GM21381 (cell line): Measurements from ENCODE around the gene ARHGEF17.

Experiments
- ATAC-seq: cut with Tn5 transposase; IDR thresholded peaks from one replicate; pipeline ENCODE4 v1.9.1; 2021; ENCODE audit warnings: mild to moderate bottlenecking, moderate library complexity; ENCODE audit not compliant: unreplicated experiment

The ARHGEF17 gene

DNA sequence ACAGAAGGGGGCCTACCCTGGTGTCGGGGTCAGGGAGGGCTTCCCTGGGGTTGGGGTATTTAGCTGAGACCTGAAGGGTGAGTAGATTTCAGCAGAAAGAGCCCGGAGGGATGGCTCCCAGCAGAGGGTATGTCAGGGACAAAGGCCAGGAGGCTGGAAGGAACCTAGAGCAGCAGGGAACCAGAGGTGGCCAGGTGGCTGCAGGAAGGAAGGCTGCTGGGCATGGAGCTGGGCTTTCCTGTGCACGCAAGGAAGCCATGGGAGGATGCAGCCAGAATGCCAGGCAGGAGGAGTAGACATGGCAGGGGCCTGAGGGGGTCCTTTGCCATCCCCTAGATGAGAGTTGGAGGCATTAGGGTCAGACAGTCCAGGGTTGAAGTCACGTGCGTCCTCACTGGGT is 40.8 kb downstream of the ARHGEF17 start:
- ATAC-seq: no peak

DNA sequence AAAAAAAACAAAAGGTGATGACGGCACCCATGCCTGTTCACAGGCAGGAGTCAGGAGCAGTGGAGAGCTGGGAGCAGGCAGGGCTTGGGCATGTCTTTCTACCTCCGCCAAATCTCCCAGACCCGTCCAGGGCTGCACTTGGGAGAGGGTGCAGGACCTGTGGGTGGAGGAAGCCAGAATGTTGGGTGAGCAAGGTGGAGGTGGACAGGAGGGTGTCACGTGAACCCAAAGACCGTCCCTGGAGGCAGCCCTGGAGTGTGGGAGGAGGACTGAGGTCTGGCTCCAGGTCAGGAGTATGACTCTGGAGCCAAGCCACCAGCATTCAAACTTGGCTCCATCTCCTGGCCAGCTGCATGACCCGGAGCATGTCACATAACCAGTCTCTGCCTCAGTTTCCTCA is 41.6 kb downstream of the ARHGEF17 start:
- no peak for ATAC-seq

DNA sequence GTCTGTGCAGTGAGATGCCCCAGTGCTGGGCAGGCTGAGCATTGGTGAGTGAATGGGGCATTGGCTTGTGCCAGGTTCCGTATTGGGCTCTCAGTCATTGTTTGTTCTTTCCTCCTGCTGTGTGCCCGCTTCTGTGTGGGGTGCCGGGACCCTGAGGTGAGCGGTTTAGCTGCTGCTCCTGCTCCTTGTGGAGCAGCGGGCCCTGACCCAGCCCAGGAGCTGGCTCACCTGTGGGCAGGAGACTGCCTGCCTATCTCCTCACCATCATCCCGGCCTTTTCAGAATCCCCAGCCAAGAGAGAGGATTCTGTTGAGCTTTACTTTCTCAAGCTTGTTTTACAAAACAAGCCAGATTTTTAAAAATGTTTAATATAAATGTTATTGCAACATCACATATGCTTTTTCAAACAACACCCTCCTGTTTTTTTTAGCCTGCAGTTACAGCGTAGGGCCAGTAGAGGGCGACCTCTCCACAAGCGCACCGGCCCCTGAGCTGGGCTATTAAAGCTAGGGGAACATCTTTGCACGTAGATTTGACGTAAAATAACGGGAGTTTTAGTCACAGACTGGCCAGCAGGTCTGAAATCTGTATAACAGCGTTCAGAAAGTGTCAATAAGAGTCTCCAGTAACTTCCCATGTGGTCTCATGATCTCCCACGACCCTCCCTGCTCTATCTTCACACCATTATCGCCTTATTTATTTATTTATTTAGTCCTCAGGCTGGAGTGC is 43.0 kb downstream of the ARHGEF17 start:
- ATAC-seq: no peak

DNA sequence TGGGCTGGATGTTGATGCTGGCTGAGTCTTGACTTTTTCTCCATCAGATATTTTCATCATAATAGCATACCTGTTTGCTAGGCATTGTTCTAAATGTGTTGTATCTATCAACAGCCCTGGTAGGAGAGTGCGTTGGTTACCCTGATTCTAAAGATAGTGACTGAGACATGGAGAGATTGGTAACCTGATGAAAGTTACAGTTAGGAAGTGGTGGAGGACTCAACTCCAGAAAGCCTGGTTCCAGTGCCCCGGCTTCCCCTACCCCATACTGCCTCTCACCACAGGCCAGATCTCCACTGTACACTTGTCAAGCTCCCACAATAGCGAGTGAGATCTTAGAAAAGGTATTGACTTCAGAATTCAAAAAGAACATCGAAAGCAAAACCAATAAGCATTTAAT is 45.3 kb downstream of the ARHGEF17 start:
- no peak for ATAC-seq

DNA sequence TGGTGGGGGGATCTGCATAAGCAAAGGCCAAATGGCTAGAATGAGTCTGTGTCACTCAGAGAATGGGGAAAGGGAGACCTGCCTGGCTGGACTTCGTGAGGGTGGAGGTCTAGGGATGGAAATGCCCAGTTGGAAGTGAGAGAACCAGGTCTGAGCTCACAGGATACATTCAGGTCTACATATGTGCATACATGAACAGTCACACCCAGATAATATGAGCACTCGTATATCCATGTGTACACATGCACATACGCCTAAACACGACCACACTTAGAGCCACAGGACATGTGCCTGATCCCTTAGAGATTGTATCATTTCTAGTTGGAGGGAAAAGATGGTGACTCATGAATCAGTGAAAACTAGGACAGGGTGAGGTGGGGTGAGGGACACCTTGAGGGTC is 47.0 kb downstream of the ARHGEF17 start:
- no peak for ATAC-seq

DNA sequence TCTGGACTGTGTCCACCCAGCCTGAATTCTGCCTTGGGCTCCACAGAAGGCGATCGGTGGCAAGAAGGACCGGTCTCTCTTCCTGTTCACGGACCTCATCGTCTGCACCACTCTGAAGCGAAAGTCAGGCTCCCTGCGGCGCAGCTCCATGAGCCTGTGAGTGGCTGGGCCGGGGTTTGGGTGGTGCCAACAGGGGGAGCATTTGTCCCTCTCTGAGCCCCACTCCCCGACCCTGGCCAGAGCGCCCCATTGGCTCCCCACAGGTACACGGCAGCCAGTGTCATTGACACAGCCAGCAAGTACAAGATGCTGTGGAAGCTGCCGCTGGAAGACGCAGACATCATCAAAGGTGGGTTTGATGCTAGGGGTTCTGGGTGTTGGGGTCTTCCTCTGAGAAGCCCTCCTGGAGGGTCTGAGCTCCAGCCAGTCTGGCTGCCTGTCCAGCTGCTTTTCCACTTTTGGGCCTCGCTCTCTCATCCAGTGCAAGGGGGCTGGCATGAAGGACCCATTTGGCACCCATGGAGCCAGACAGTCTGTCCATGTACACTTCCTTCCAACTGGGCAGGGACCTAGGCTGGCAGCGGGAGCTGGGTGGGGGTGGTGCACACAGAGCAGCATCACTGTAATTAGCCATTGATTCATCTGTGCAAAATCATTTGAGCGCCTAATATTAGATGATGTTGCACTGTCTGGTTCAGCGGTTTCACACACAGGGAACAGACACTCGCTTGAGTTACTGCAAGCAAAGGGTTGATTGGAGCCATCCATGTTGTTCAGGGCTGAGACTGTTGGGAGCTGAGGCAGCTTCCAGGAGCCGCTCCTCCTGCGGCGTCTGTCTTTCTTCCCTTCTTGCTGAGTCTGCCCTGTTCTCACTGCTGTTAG is 49.1 kb downstream of the ARHGEF17 start:
- ATAC-seq: no peak

DNA sequence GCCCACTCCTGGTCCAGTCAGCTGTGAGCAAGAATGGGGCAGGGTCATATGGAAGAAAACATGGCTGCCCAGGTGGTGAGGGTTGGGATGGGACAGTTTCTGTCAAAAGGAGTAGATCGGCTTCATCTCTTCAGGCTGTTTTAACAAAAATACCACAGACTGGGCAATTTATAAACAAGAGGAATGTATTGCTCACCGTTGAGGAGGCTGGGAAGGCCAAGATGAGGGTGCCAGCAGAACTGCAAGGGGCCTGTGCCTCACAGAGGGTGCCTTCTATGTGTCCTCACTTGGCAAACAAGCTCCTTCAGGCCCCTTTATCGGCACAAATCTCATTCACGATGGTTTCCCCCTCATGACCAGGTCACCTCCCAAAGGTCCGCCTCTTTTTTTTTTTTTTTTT is 50.0 kb downstream of the ARHGEF17 start:
- ATAC-seq: no peak

DNA sequence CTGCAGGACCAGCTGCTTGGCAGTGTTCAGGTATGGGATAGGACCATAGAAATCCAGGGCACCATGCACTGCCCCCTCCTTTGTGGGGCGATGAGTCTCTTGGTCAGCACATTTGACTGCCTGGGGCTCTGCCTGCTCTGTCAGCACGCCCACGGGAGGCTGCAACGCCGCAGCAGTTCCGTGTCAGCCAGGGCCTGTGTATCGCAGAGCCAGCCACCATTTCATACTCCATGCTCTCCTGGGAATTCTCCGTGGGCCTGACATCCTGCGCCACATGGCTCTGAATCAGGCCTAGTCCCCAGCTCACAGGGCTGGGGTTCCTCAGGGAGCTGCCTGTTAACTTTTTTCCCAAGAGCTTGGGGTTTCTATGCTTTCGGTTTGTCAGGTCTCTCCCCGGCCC is 51.3 kb downstream of the ARHGEF17 start:
- ATAC-seq: no peak

DNA sequence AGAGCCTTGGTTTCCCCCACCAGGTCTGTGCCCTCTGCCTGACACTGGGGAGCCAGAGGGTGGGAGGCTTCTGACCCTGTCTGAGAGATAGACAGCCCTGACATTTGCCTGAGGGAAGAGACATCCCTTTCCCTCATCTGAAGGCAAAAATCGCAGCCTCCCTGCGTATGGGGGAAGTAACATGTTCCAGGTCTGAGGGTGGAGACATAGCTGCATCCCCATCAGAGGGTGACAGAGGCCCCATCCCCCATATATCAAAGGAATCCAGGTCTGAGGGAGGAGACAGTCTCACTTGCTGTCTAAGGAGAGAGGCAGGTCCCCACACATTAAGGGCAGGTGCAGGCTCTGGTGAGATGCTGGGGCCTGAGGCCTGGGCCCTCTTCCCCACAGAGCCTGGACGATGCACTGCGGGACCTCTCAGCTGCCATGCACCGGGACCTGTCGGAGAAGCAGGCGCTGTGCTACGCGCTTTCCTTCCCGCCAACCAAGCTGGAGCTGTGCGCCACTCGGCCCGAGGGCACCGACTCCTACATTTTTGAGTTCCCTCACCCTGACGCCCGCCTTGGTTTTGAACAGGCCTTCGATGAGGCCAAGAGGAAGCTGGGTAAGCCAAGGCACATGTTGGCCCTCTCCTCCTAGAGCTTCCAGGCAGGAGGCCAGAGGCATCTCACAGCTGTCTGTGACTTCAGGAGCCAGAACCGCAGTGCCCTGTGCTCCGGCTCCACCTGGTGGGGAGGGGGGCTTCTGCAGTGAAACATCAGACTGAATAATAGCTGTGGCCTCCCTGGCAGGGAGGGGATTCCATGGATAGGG is 52.1 kb downstream of the ARHGEF17 start:
- ATAC-seq: no peak

DNA sequence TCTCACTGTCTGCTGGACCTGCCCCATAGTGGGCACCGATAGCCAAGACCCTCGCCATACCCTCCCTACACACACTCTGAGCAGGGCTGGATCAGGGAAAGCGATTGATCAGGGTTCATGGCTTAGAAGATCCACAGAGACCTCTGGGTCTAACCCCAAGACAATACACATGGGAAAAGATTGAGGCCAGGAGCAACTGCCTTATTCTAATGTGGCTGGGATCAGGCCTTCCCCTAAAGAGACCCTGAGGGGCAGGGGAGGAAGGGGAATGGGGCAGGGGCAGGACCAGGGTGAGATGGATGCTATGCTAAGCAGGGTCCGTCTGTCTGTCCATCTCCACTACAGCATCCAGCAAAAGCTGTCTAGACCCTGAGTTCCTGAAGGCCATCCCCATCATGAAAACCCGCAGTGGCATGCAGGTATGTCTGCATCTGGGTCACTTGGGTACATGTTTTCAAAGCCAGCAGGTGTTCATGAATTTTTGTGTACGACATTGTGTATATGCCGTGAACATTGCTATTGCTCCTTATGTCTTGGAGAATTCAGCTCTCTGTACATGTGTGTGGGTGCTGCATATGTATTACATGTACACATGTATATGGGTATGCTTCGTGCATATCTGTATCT is 52.8 kb downstream of the ARHGEF17 start:
- no peak for ATAC-seq

DNA sequence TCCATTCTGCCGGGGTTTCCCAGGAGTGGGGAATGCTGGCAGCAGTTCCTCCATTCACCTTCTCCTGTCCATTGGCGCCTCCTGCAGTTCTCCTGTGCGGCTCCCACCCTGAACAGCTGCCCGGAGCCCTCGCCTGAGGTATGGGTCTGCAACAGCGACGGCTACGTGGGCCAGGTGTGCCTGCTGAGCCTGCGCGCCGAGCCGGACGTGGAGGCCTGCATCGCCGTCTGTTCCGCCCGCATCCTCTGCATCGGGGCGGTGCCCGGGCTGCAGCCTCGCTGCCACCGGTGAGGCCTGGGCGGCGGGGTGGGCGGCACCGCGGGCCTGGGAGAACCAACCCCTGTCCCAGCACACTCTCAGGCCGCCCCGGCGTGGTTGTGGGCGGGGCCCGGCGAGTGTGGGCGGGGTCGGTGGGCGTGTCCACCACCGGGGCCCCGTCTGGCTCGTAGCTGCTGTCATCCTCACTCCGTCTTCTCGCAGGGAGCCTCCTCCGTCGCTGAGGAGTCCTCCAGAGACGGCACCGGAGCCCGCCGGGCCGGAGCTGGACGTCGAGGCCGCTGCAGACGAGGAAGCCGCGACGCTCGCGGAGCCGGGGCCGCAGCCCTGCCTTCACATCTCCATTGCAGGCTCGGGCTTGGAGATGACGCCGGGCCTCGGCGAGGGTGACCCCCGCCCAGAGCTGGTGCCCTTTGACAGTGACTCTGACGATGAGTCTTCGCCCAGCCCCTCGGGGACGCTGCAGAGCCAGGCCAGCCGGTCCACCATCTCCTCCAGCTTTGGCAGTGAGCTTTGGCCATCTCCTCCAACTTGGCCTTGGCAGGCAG is 54.1 kb downstream of the ARHGEF17 start:
- no peak for ATAC-seq

DNA sequence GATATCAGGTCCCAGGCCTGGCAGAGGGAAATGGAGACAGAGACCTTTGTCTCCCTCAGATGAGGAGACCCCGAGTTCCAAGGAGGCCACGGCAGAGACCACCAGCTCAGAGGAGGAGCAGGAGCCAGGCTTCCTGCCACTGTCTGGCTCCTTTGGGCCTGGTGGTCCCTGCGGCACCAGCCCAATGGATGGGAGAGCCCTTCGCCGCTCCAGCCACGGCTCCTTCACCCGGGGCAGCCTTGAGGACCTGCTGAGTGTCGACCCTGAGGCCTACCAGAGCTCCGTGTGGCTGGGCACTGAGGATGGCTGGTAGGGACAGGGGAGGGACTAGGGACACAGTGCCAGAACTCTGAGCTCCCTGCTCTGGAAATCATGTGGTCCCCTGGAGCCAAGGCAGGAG is 55.1 kb downstream of the ARHGEF17 start:
- ATAC-seq: no peak

DNA sequence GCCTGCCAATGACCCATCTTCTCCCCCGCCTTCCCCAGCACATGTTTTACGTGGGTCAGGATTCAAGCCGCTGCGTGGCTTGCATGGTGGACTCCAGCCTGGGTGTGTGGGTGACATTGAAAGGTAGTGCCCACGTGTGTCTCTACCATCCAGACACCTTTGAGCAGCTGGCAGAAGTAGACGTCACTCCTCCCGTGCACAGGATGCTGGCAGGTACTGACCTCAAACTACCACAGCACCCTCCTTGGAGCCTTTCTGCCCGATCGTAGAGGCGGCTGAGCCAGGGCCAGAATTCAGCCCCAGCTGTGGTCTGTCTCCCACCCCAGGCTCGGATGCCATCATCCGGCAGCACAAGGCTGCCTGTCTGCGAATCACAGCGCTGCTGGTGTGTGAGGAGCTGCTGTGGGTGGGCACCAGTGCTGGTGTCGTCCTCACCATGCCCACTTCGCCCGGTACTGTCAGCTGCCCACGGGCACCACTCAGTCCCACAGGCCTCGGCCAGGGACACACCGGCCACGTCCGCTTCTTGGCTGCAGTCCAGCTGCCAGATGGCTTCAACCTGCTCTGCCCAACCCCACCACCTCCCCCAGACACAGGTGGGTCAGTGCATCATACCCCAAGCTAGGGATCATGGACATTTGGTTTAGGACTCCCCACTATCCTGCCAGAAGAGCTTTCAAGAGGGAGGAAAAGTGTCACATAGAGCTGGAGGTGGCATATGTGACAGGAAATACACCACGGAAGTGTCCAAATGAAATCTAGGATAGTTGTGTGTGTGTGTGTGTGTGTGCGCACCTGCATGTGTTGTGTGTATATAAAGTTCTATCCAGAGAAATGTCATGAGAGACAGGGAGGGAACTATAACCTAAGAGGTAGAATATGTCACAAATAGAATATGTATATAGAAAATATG is 57.5 kb downstream of the ARHGEF17 start:
- ATAC-seq: no peak

DNA sequence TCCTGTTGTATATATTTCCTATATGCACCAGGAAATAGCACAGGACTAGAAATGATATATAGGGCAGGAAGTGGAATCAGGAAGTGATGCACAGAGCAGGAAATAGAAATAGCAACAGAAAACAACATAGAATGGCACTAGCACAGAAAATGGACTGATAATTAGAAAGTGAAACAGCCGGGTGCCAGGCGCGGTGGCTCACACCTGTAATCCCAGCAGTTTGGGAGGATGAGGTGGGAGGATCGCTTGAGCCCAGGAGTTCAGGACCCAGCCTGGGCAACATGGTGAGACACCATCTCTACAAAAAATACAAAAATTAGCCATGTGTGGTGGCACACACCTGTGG is 58.2 kb downstream of the ARHGEF17 start:
- no peak for ATAC-seq

DNA sequence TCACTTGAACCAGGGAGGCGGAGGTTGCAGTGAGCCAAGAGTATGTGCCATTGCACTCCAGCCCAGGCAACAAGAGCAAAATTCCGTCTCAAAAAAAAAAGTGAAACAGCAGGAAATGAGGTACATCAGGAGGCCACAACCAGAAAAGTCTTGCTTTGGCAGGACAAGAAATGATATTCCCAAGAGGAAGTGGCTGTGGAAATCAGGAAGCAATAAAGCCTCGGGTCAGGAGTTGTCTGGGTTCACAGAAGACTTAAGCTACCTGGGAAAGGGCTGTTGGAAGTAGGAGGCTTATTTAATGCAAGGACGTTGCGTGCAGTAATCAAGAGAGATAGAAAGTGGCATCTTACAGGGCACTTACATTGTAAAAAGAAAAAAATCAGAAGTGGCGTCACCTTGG is 58.9 kb downstream of the ARHGEF17 start:
- no peak for ATAC-seq

DNA sequence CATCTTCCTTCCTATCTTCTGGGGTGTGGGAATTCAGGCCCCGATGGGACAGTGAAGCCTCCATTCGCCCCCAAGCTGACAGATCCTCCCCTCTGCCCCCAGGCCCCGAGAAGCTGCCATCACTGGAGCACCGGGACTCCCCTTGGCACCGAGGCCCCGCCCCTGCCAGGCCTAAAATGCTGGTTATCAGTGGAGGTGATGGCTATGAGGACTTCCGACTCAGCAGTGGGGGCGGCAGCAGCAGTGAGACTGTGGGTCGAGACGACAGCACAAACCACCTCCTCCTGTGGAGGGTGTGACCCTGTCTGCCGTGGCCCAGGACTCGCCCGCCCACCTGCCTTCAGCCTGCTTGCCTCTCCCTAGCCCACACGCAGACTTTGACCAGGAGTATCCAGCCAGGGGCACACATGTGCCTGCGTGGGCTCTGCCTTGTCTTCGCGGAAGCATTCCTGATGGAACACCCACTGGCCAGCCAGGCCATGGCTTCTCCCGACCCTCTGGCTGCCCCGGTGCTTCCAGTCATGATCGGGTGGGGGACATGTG is 59.5 kb downstream of the ARHGEF17 start:
- ATAC-seq: no peak

DNA sequence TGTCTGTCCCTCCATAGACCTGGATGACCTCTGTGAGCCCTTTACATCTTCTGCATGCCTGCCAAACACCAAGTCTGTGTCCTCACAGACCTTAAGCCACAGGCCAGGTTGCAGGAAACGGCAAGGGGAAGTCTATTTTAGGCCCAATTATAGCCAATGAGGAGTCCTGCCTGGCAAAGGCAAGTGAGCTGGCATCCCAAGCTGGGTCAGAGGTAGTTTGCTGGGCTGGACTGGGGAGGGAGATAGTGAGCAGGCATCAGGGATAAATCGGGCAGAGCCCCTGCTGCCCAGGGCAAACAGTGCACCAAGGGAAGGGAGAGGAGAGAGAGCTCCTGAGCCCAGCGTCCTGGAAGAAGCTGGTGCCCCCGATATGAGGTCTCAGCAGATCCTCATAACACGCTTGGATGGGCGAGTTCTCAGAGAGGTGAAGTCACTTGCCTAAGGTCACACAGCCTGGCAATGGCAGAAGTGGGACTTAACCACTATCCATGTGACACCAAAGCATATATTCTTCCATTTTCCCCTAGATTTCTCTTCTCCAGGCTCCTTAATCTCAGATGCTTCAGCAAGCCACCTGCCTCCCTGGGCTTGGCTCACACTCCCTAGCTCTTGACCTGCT is 64.4 kb downstream of the ARHGEF17 start:
- no peak for ATAC-seq

DNA sequence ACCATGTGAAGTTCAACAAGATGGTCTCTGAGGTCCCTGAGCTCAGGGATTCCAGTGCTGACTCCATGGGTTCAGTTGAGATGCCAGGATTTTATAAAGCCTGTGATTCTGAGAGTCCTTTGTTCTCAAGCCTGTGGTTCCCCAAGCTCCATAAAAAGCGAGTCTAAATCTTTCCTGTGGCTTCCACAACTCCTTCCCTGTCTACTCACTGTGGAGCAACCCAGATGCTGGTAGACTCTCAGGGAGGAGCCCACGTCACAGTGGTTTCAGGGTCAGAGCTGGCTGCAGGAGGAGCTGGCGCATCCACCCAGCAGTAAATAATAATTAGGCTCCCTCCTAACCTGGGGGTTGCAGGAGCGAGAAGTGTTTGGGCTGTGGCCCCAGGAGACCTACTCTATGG is 66.1 kb downstream of the ARHGEF17 start:
- ATAC-seq: no peak

DNA sequence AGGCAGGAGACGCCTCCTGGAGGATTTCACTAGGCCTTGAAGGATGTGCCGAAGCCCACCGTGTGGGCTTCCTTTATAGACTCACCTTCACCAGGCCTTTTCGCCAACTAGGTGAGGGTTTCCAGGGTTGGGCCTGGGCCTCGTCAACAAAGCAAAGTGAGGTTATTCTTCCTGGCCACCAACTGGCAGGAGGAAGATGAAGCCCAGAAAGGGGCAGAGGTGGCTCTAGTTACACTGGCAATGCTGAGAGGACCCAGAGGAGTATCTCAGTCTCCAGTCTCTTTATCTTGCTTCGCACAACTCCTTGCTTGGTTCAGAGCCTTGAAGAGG is 67.7 kb downstream of the ARHGEF17 start:
- ATAC-seq: no peak
